Lower leg skin (tissue), 3 donors: ENCODE data around the gene SLC8A1.

Experiments
- CTCF ChIP-seq, 3 donors: fragments of 450-650 bp; IDR thresholded peaks; one replicate each; pipeline ENCODE4 v1.5.1; 2016; ENCODE audit warnings: antibody characterized with exemption in 3 of 3, mild to moderate bottlenecking in 3 of 3, moderate library complexity in 2 of 3
- POLR2A ChIP-seq, 2 donors: fragments of 450-650 bp; IDR thresholded peaks; one replicate each; pipeline ENCODE4 v1.6.1; 2016 to 2017; ENCODE audit warnings: antibody characterized with exemption in 2 of 2, mild to moderate bottlenecking in 1 of 2, moderate library complexity in 1 of 2

GRCh38 chr2:40457837-40458236 lies 5.9 kb upstream of the SLC8A1 start:
- TF ChIP-seq CTCF (IDR thresholded peaks at IDR 0.05) (no peak), POLR2A (IDR thresholded peaks at IDR 0.05) (no peak)
